GM19238 (cell line): ENCODE measurements around the gene TAF1A.

Experiments used
- DNase-seq: peaks from one replicate; pipeline ENCODE4 v3.0.0; 2011; ENCODE audit warnings: low spot score; ENCODE audit not compliant: insufficient read length

TAF1A gene

GRCh38 chr1:222600281-222600680 is 10.5 kb upstream of the TAF1A start:
- no peak for DNase-seq

- DNase-seq, result no peak
Observed at GRCh38 chr1:222596696-222597095, 7.0 kb upstream of the TAF1A start.

- no peak for DNase-seq
Observed at GRCh38 chr1:222594789-222595188, 5.1 kb upstream of the TAF1A start.

GRCh38 chr1:222592171-222592570 is 2.4 kb upstream of the TAF1A start:
- DNase-seq, result no peak

- DNase-seq, result no peak
Observed at GRCh38 chr1:222588135-222588534, 1.6 kb downstream of the TAF1A start.

GRCh38 chr1:222586842-222587241 is 2.9 kb downstream of the TAF1A start:
- DNase-seq, result no peak

- peak; percentile 20 for DNase-seq
Observed at GRCh38 chr1:222583079-222583478, 6.7 kb downstream of the TAF1A start.

- no peak for DNase-seq
Observed at GRCh38 chr1:222582099-222582774, 7.5 kb downstream of the TAF1A start.

GRCh38 chr1:222579316-222579715 is 10.4 kb downstream of the TAF1A start:
- DNase-seq, result no peak

GRCh38 chr1:222570837-222571236 is 18.9 kb downstream of the TAF1A start:
- DNase-seq, result no peak

GRCh38 chr1:222561656-222562055 is 28.1 kb downstream of the TAF1A start:
- no peak for DNase-seq

GRCh38 chr1:222557574-222557973 is 32.2 kb downstream of the TAF1A start:
- DNase-seq, result no peak

GRCh38 chr1:222557148-222557547 is 32.6 kb downstream of the TAF1A start:
- no peak for DNase-seq

GRCh38 chr1:222555992-222556615 is 33.6 kb downstream of the TAF1A start:
- no peak for DNase-seq

GRCh38 chr1:222554177-222554576 is 35.6 kb downstream of the TAF1A start:
- DNase-seq, result no peak

- no peak for DNase-seq
Observed at GRCh38 chr1:222552882-222553281, 36.9 kb downstream of the TAF1A start.

- DNase-seq, result no peak
Observed at GRCh38 chr1:222547944-222548671, 41.6 kb downstream of the TAF1A start, which contains the start of gene HHIPL2. HHIPL2 (minus strand) TSS chr1:222548104; CDS start chr1:222548044, 60 bp downstream.

GRCh38 chr1:222547260-222547614 is 42.5 kb downstream of the TAF1A start:
- no peak for DNase-seq

- no peak for DNase-seq
Observed at GRCh38 chr1:222546548-222547259, 43.0 kb downstream of the TAF1A start.

GRCh38 chr1:222546091-222546490 is 43.6 kb downstream of the TAF1A start:
- no peak for DNase-seq

GRCh38 chr1:222543817-222544216 is 45.9 kb downstream of the TAF1A start:
- DNase-seq, result no peak

- DNase-seq, result no peak
Observed at GRCh38 chr1:222540598-222540995, 49.1 kb downstream of the TAF1A start.
